ENCODE data around the gene MYL6. TPM values are rescaled to one million over a fixed set of nuclear protein-coding genes. Genes with fewer than 3 reads are reported as not detected.
A peak's percentile ranks its signal among the peaks of the same experiment; 100 is the strongest.

MYL6 gene
- total and polyA plus RNA-seq, 9 of the 15 experiments (the other 6 are each of a cell fraction or from before 2014, with no cell fraction given) = 557 to 1,664 (median 958) TPM

GRCh38 chr12:56116267-56117081 is 41.7 kb upstream of the MYL6 start, which contains the start of gene RPL41 (continued):
- TF ChIP-seq, protein P1, sequence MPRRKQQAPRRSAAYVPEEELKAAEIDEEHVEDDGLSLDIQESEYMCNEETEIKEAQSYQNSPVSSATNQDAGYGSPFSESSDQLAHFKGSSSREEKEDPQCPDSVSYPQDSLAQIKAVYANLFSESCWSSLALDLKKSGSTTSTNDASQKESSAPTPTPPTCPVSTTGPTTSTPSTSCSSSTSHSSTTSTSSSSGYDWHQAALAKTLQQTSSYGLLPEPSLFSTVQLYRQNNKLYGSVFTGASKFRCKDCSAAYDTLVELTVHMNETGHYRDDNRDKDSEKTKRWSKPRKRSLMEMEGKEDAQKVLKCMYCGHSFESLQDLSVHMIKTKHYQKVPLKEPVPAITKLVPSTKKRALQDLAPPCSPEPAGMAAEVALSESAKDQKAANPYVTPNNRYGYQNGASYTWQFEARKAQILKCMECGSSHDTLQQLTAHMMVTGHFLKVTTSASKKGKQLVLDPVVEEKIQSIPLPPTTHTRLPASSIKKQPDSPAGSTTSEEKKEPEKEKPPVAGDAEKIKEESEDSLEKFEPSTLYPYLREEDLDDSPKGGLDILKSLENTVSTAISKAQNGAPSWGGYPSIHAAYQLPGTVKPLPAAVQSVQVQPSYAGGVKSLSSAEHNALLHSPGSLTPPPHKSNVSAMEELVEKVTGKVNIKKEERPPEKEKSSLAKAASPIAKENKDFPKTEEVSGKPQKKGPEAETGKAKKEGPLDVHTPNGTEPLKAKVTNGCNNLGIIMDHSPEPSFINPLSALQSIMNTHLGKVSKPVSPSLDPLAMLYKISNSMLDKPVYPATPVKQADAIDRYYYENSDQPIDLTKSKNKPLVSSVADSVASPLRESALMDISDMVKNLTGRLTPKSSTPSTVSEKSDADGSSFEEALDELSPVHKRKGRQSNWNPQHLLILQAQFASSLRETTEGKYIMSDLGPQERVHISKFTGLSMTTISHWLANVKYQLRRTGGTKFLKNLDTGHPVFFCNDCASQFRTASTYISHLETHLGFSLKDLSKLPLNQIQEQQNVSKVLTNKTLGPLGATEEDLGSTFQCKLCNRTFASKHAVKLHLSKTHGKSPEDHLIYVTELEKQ (CRISPR knock-in tag; IDR thresholded peaks at IDR 0.05) = no peak
- TF ChIP-seq KAT2B (IDR thresholded peaks at IDR 0.05; ENCODE audit: low read depth, low read length) (peak; percentile 57), ZBTB7A (IDR thresholded peaks at IDR 0.05; ENCODE audit: borderline replicate concordance, control insufficient read depth, low read depth, low read length) (peak; percentile 62; the same call in 1 of the 2 replicates), EGR1 (conservative IDR thresholded peaks at IDR 0.05) (no peak), SMARCB1 (IDR thresholded peaks at IDR 0.05; ENCODE audit: insufficient read length, low read depth) (no peak), SRF (CRISPR knock-in tag; IDR thresholded peaks at IDR 0.05) (no peak; a peak in 1 of 4 replicates), TEAD4 (IDR thresholded peaks at IDR 0.05; ENCODE audit: low read length) (peak; percentile 3; the same call in 1 of the 2 replicates), TEAD4 (CRISPR knock-in tag; IDR thresholded peaks at IDR 0.05; ENCODE audit: borderline replicate concordance) (no peak), NFE2L1 (tag; IDR thresholded peaks at IDR 0.05; ENCODE audit: borderline replicate concordance, low read depth) (no peak), ASH1L (IDR thresholded peaks at IDR 0.05; ENCODE audit: borderline replicate concordance, low read depth, partially characterized antibody) (peak; percentile 38), STAT5B (CRISPR knock-in tag; IDR thresholded peaks at IDR 0.05) (no peak), SPI1 (IDR thresholded peaks at IDR 0.05; ENCODE audit: borderline replicate concordance, low read depth, low read length) (peak; percentile 93), ZNF766 (CRISPR knock-in tag; conservative IDR thresholded peaks at IDR 0.05) (no peak; the same call in 1 of the 2 replicates), PML (IDR thresholded peaks at IDR 0.05; ENCODE audit: low read length) (peak; percentile 97), ESRRB (CRISPR knock-in tag; IDR thresholded peaks at IDR 0.05; ENCODE audit: borderline replicate concordance) (no peak), KAT8 (IDR thresholded peaks at IDR 0.05; ENCODE audit: low read depth) (no peak; the same call in 1 of the 2 replicates), CBFA2T2 (conservative IDR thresholded peaks at IDR 0.05) (no peak), ZNF165 (CRISPR knock-in tag; IDR thresholded peaks at IDR 0.05; ENCODE audit: borderline replicate concordance) (no peak), NFATC3 (IDR thresholded peaks at IDR 0.05) (peak; percentile 76; the same call in 1 of the 2 replicates)
- TF ChIP-seq, protein P2, sequence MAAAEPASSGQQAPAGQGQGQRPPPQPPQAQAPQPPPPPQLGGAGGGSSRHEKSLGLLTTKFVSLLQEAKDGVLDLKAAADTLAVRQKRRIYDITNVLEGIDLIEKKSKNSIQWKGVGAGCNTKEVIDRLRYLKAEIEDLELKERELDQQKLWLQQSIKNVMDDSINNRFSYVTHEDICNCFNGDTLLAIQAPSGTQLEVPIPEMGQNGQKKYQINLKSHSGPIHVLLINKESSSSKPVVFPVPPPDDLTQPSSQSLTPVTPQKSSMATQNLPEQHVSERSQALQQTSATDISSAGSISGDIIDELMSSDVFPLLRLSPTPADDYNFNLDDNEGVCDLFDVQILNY (CRISPR knock-in tag; IDR thresholded peaks at IDR 0.05) = no peak
- TF ChIP-seq, protein P3, sequence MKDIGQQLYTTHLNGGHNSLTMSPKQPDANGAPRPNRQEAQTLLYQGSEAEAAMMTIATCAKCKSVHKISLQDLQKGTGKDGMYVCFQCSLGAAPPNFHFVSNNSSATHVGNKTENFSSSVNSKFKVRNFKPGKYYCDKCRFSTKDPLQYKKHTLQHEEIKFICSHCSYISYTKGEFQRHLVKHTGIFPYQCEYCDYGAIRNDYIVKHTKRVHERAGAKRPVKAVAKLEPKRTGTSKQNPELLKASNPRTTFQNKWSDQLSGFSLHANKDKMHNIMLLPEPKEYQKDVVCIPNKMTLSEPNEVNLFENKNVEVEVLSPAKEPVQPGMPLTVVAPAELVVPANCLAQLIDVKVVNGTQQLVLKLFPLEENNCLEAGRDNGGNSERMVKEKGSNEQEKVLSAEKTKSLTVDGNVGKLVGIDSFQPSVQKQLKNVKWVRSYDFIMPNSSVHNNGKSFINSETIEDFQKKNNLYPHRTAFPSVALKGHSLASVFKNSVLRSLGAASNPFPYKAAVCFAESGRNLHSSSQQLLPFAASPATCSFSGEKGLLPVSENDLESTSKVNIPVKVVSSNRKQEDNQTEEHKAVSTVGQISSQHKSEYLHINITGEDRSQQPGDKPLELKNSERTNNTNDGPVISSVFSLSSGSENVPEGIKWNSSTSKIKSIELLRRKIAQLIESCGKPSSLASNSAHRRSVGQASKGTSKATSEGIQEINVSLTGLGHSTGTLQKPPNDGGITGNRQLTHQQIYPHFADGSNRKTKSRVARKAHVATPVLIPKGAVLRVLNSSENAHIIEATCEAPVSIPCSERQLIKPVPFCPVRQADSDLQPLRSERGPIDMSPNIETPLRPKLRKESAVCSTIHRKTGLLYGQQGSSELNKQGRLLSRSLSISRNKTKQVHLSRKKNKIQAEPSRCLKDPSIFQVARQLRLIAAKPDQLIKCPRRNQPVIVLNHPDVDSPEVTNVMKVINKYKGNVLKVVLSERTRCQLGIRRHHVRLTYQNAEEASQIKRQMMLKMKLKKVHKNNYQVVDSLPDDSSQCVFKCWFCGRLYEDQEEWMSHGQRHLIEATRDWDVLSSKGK (CRISPR knock-in tag; IDR thresholded peaks at IDR 0.05) = no peak

Measured in K562 (cell line).